Eye (tissue), 1 donor: ENCODE results near the gene ING5.

ENCODE experiments used
- DNase-seq: peaks from one replicate; pipeline ENCODE4 v3.0.0-alpha.2; 2015

ING5 gene

DNA sequence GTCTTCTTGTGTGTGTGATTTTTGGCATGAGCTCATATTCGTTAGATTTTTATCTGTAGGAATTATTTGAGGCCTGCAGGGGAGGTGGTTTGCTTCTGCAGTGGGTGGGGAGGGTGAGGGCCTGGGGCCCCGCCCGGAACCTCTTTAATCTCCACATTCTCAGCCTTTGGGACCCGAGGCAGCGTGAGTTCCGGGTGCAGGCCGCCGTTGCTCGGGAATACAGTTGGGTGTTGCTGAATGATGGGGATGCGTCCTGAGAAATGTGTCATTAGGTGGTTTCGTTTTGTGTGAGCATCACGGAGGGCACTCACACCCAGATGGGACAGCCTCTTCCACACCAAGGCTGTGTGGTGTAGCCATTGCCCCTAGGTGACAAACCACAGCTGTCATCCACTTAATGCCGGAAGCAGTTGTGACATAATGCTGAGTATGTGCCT lies 61.1 kb downstream of the ING5 start:
- DNase-seq: no peak

GRCh38 chr2:241763551-241764274 lies 61.9 kb downstream of the ING5 start:
- DNase-seq: no peak

DNA sequence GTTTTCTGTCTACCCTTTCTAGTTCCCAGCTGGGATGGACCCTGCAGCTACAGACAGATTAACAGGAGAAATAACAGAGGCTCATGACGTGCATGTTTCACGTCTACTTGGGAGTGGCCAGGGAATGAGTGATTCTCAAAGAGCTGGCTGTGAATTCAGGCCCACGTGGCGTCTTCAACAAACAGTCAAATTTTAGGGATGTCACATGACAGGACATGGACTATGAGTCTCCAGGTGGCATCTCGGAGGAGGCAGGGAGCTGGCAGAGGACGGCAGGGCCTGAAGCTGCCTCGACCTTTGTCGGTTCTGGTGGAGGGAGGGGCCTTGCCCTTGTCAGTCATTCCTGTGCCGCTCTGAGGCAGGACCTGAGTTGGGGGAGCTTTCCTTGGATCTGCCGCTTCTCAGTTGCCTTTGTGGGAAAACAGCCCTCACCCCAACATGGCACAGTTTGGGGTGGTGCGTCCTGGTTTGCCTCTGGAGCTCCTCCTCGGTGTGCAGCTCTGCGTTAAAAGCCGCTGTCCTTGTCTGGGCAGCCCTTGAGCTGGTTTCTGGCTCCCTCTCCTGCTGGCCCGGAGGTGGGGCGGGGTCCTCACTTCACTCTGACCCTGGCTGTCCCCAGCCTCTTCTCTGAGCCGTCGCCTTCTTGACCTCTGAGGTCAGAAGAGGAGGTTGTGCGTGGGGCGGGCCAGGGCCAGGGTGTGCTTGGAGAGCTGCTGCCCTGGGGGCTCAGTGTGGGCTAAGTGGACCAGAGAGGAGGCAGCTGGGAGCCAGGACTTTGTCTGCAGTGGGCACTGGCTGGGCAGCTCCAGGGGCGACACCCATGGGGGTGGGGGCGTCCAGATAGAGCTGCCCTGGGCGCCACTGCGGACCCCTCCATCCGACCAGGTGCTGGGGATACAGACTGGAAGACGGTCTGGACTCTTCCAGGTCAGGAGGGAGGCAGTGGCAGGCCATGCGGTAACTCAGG lies 62.7 kb downstream of the ING5 start:
- peak; percentile 61 for DNase-seq

- no peak for DNase-seq
Observed at GRCh38 chr2:241767464-241768250, 65.8 kb downstream of the ING5 start.

DNA sequence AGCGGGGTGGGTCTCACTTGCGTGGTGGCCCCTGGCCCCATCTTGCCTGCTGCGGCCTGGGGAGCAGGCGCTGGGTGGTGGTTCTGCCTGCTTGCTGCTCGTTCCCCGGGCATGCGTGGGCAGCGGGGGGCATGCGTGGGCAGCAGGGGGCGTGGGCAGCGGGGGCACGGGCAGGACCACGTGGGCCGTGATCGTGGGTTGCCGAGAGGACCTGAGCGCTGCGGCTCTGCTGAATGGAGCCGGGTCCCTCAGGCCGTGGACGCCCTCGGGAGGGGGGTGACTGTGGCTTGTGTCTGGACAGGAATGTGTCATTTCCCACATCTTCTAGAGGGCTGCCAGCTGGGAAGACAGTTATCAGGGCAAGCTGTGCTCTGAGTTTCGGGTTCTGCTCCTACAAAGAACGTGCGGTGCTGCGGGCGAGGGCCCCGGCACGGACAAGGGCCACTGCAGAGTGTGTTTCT lies 66.4 kb downstream of the ING5 start:
- DNase-seq: no peak

DNA sequence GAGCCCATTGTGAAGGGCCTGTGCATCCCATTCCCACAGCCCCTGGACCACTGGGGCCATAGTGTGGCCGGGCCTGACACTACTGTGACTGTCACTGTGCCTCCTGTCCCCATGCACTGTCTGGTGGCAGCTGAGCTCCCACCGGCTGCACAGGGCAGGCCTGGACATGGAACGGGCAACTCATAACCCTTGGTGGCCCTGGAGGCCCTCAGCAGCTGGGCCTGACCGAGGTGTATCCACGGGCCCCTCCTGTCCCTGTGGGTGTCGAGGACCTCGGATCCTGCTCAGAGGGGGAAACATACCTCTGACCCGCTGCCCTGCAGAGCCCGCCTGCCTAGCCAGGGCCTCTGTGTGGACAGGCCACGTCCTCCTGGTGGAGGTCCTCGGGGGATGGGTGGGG lies 67.0 kb downstream of the ING5 start:
- no peak for DNase-seq

- no peak for DNase-seq
Observed at GRCh38 chr2:241769819-241770184, 68.0 kb downstream of the ING5 start.

GRCh38 chr2:241770185-241770935 lies 68.5 kb downstream of the ING5 start:
- DNase-seq: peak; percentile 56

DNA sequence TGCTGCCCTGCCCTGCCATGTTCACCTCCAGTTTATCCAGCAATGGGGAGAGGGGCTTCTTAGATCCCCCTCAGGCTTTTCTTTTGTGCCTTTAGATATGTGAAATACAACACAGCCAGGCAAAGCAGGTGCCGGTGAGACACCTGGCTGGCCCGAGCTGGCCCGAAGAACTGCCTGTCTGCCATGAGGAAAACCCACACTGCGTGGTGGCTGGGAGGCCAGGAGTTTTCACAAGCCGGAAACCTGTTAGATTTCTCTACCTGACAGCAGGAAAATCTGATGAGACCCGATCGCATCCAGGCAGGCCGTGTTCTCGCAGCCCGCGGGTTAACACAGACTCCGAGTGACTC lies 69.1 kb downstream of the ING5 start:
- peak; percentile 20 for DNase-seq

GRCh38 chr2:241771286-241772062 lies 69.6 kb downstream of the ING5 start:
- DNase-seq: peak; percentile 79

DNA sequence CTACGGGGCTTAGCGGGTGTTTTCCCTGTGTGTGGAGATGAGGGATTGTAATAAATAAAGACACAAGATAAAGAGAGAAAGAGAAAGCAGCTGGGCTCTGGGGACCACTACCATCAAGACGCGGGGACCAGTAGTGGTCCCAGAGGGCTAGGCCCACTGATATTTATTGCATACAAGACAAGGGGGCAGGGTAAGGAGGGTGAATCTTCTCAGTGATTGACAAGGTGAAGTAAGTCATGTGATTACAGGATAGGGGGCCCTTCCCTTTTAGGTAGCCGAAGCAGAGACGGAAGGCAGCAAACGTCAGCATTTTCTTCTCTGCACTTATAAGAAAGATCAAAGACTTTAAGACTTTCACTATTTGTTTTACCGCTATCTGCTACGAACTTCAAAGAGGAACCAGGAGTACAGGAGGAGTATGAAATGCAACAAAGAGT lies 70.2 kb downstream of the ING5 start:
- peak; percentile 25 for DNase-seq

GRCh38 chr2:241773511-241774418 lies 71.9 kb downstream of the ING5 start:
- no peak for DNase-seq

- DNase-seq: no peak
Observed at GRCh38 chr2:241774419-241775222, 72.8 kb downstream of the ING5 start.

DNA sequence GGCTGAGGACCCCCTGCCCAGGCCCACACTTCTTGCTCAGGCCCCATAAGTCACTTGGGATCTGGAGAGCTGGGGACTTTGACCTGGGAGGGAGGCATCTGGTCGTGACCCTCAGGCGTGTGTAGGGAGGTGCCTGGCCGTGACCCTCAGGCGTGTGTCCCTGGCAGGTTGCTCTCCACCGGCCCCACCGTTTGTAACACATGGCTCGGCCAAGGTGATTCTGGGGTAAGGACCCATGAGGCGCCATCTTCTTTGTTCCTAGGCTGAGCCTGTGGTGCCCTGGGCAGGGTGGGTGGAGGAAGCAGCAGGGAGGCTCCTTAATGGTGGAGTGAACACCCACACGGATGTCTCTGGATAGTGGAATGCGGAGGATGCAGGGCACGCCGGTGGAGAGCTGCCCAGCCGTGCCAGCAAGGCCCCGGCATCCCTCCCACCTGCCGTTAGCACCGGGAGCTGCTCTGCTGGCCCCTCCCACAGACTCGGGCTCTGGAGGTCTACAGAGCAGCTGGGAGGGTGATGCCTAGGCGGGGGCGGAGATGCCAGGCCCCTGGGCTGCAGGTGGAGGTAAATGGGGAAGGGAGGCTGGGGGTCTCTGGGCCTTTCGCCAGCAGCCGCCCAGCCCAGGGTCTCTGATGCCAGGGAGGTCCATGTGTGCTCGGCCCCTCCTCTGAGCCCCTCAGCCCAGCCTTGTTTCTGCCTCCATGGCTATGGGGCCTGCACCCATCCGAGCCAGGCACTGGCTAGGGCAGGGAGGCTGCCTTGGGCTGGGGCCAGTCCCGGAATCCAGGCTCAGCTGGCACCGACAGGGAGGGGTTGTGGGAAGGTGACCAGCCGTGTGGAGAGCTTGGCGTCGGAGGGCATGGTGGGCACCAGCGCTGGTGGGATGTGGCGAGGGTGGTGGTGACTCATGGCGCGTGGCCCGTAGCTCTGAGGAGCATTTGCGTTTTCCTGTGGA lies 73.7 kb downstream of the ING5 start:
- DNase-seq: no peak

DNA sequence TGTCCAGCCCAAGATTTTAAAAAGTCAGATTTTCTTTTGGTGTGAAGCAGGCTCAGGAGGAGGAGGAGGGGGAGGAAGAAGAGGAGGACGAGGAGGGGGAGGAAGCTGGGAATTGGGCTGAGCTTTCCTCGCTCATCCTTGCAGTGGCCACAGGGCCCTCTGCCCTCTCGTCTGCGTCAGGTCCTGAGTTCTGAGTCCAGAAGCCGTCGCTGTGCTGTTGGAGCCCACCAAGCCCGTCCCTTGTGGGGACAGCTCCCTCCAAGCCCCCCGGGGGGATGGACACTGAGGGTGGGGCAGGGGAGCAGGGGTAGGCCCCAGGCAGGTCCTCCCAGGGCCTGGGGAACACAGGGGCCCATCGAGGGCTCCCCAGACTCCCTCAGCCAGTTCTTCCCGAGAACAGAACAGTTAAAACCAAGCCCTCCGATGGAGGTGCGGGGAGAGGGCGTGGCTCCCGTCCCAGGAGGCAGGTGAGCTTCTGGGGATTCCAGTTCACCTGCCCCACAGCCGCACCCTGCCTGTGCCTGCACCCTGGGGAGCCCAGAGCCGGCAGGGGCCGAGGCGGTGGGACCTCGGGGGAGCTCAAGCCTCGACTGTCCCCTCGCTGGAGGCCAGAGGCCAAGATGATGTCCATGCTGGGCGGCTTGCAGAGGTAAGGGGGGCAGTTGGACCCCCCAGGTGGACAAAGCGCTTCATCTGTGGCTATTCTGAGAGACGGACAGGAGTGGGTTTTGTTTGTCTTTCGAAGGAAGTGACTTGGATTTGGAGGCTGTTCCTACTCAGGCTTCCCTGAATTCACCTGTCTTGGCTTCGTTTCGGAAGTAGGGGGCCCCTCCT lies 74.7 kb downstream of the ING5 start, which contains the start of gene GAL3ST2:
TSS of gene GAL3ST2 (plus strand) at position 487 of the 834 bp plus-strand sequence. CDS start at position 621, 134 bp downstream.
- no peak for DNase-seq

- DNase-seq: no peak
Observed at GRCh38 chr2:241777170-241777685, 75.4 kb downstream of the ING5 start.
